Tibial artery (tissue), 4 donors: ENCODE data around the gene GAD2.

Experiments used
- DNase-seq, 2 donors: peaks; one replicate each; pipeline ENCODE4 v3.0.0-alpha.2; 2019
- H3K27ac ChIP-seq, 2 donors: fragments of 200-600 bp; sonication (generic) in 1 of 2; 1 replicate in 1 of 2; 2 replicates in 1 of 2; pipeline ENCODE4 v1.5.1; 2018 to 2019; ENCODE audit warnings: mild to moderate bottlenecking in 1 of 2
- H3K27me3 ChIP-seq, 2 donors: fragments of 200-600 bp; sonication (generic) in 1 of 2; one replicate each; pipeline versions ENCODE4 v1.5.1 to v1.6.0; 2016 to 2019
- H3K36me3 ChIP-seq, 3 donors: fragments of 200-600 bp; sonication (generic) in 2 of 3; one replicate each; pipeline ENCODE4 v1.5.1; 2016 to 2019; ENCODE audit warnings: mild to moderate bottlenecking in 2 of 3
- H3K4me1 ChIP-seq, 4 donors: fragments of 200-600 bp; sonication (generic) in 2 of 4; 1 replicate in 3 of 4; 2 replicates in 1 of 4; pipeline ENCODE4 v1.5.1; 2016 to 2019
- H3K4me3 ChIP-seq, 2 donors: fragments of 200-600 bp; sonication (generic) in 1 of 2; 1 replicate in 1 of 2; 2 replicates in 1 of 2; pipeline ENCODE4 v1.5.1; 2018 to 2019; ENCODE audit warnings: mild to moderate bottlenecking in 2 of 2
- H3K9me3 ChIP-seq, 3 donors: fragments of 200-600 bp; sonication (generic) in 1 of 3; one replicate each; pipeline ENCODE4 v1.5.1; 2016 to 2019
- intact Hi-C: fragments of 100-400 bp; cut with DNase I; formaldehyde crosslinking; loops from one replicate; pipeline ENCODE4 v1.15.0; 2023; ENCODE audit warnings: low total_unique reads
- TF ChIP-seq, protein P1 (sequence below), 2 experiments: fragments of 200-600 bp in 1 of 2; fragments of 450-650 bp in 1 of 2; IDR thresholded peaks; one replicate each; pipeline ENCODE4 v1.5.1; 2017 to 2019; ENCODE audit warnings: antibody characterized with exemption in 2 of 2, mild to moderate bottlenecking in 1 of 2, moderate library complexity in 1 of 2

The GAD2 gene

DNA sequence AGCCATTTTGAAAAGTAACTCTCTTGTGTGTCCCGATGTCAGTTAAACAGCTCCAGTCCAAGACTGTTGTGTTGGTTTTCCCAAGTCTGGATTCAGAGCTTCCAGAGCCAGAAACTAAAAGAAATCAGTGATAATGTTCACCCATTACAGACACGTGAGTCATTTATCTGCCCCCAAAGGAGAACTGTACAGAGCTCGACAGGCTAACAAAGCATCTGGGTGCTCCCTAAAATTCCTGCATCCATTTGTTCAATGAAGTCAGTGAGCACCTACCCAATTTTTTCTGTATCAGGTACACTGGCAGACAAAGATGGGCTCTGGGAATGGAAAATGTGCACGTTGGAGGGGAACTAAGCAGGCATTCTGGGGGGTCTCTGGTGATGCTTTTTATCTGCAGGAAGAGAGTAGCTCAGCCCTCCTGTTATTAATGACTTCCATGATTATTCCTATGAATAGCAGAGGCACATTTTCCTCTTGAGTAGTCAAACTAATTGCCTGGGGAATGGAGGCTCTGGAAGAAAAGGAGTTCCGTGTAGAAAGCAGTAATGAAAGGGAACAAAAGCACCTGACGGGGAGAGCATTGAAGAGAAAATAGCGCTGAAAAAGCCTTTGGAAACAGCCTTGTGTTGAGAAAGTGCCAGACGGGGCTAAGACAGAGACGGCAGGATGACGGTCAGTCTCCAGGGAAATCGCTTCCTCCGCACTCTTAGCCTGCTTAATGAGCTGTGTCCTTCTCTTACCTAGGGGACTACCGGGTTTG lies 75.3 kb downstream of the GAD2 start:
- Histone ChIP-seq H3K27me3 (no peaks in the 10 kb centered on the region), H3K4me3 (no peak overlapping the region), H3K4me1 (no peaks in the 10 kb centered on the region), H3K9me3 (no peaks in the 10 kb centered on the region), H3K27ac (no peak overlapping the region), H3K36me3 (no peaks in the 10 kb centered on the region)
- intact Hi-C loops: no loop called here
- no peak for DNase-seq
- TF ChIP-seq, protein P1, sequence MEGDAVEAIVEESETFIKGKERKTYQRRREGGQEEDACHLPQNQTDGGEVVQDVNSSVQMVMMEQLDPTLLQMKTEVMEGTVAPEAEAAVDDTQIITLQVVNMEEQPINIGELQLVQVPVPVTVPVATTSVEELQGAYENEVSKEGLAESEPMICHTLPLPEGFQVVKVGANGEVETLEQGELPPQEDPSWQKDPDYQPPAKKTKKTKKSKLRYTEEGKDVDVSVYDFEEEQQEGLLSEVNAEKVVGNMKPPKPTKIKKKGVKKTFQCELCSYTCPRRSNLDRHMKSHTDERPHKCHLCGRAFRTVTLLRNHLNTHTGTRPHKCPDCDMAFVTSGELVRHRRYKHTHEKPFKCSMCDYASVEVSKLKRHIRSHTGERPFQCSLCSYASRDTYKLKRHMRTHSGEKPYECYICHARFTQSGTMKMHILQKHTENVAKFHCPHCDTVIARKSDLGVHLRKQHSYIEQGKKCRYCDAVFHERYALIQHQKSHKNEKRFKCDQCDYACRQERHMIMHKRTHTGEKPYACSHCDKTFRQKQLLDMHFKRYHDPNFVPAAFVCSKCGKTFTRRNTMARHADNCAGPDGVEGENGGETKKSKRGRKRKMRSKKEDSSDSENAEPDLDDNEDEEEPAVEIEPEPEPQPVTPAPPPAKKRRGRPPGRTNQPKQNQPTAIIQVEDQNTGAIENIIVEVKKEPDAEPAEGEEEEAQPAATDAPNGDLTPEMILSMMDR (IDR thresholded peaks at IDR 0.05): no peak

DNA sequence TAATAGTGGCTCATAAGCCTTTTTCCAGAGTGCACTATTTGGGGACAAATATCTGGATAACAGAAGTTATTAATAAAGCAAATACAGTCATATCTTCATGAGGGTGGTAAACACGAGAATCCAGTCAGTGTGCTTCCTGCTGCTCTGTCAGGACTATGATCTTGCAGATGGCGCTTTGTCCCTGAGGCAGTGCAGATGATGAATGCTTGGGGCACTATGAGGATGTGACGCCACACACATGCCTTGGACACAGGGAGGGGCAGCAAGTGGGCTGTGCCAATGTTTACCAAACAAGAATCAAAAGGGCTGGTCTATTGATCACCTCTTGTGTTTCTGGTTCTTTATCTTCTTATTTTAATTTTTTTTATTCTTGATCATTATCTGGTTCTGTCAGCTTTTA lies 79.8 kb downstream of the GAD2 start:
- DNase-seq: no peak
- Histone ChIP-seq H3K27ac (no peak overlapping the region), H3K9me3 (no peaks in the 10 kb centered on the region), H3K4me3 (no peak overlapping the region), H3K27me3 (no peaks in the 10 kb centered on the region), H3K36me3 (no peaks in the 10 kb centered on the region), H3K4me1 (no peaks in the 10 kb centered on the region)
- TF ChIP-seq, protein P1 (IDR thresholded peaks at IDR 0.05): no peak
- intact Hi-C loops: no loop called here

DNA sequence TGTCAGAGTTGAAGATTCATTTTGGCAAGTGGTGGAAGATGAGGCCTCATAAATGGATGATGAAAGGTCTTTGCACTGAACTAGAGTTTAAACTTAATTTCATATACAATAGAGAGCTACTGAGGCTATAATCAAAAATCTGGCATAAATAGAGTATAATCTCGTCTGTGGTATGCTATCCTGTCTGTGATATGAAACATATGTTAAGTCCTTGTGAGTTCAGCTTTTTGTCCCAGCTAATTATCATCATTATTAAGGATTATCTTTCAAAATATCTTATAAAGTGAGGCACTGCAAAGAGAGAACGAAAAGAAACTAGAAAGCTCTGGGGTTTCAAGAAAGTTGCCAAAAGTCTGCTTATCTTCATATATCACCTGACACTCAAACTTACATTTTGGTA lies 83.4 kb downstream of the GAD2 start:
- no peaks in the 10 kb centered on the region for H3K4me1 ChIP-seq
- H3K4me3 ChIP-seq: no peak overlapping the region
- no peaks in the 10 kb centered on the region for H3K27me3 ChIP-seq
- H3K36me3 ChIP-seq: no peaks in the 10 kb centered on the region
- no peaks in the 10 kb centered on the region for H3K9me3 ChIP-seq
- H3K27ac ChIP-seq: no peak overlapping the region
- intact Hi-C loops: no loop called here
- DNase-seq: no peak
- TF ChIP-seq, protein P1 (IDR thresholded peaks at IDR 0.05): no peak

DNA sequence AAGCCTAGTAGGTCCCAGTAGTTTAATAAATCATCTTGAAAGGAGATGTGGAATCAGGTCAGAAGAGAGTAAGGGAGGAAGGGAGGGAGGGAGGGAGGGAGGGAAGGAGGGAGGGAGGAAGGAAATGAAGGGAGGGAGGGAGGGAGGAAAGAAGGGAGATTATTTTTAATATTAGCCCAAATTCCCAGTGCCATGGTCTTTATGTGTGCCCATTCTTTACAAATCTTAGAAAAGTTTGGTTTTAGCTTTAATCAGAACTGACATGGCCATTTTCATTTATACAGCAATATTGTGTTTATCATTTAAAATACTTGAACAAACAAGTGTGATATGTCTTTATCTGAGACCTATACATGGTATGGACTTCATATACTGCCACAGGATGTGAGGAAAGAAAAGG lies 86.8 kb downstream of the GAD2 start:
- TF ChIP-seq, protein P1 (IDR thresholded peaks at IDR 0.05): no peak
- Histone ChIP-seq H3K4me3 (no peak overlapping the region), H3K4me1 (no peaks in the 10 kb centered on the region), H3K27ac (no peak overlapping the region), H3K27me3 (no peaks in the 10 kb centered on the region), H3K9me3 (no peaks in the 10 kb centered on the region), H3K36me3 (no peaks in the 10 kb centered on the region)
- intact Hi-C loops: no loop called here
- DNase-seq: no peak

DNA sequence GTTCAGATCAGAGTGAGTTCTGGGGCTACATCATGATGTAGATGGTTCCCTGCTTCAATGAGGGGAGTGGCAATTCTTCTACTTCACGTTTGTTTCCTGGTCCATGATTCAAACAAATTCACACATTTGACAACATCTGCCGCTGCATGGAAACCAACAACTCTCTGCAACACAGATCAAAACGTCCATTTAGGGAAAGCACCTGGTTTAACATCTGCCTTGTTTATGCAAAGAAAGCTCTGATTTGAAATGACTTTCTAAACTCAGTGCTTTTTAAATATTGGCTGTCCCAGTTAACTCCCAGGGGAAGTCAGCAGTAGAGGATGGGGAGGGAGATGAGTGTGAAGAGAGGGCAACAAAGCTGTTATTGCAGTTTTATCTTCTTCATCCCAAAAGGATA lies 93.8 kb downstream of the GAD2 start:
- DNase-seq: no peak
- Histone ChIP-seq H3K4me1 (no peaks in the 10 kb centered on the region), H3K9me3 (no peaks in the 10 kb centered on the region), H3K27me3 (peaks cover 0 to 3% of the 10 kb centered on the region in 2 donors), H3K4me3 (no peak overlapping the region), H3K36me3 (no peaks in the 10 kb centered on the region), H3K27ac (no peak overlapping the region)
- TF ChIP-seq, protein P1 (IDR thresholded peaks at IDR 0.05): no peak
- intact Hi-C loops: no loop called here
